HG03135 (cell line): Measurements from ENCODE around the gene NANOS1.

Source experiments
- ATAC-seq: cut with Tn5 transposase; IDR thresholded peaks from one replicate; pipeline ENCODE4 v1.9.1; 2021; ENCODE audit warnings: mild to moderate bottlenecking, moderate library complexity; ENCODE audit not compliant: unreplicated experiment

The NANOS1 gene

DNA sequence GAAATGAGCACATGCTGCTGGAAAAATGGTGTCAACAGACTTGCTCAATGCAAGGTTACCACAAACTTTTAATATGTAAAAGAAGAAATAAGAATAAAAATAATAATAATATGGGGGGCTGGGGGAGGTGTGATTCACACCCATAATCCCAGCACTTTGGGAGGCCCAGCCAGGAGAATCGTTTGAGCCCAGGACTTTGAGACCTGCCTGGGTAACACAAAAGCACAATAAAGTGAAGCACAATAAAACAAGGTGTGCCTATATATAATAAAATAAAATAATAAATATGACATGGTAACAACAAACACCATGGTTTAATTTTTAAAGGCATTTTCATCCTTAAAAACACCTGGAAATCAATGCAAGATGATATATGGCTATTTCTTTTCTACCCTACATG is 26.0 kb downstream of the NANOS1 start:
- ATAC-seq, result no peak

DNA sequence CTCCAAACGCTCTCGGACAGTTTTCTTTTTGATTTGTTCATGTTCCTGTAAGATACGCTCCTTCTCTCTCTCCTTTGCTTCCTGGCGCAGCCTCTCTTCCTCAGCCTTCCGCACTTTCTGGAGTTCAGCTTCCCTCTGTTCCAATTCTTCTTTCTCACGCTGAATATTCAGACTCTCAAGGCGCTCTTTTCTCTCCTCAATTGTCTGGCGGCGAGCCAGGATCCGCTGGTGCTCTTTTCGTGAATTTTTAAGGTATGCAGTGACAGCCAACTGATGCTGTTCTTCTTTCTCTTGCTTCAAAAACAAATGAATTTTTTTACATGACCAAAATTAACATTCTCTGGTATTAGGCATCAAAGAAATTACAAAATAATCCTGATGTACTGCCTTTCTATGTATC is 28.5 kb downstream of the NANOS1 start:
- no peak for ATAC-seq

GRCh38 chr10:119059557-119059956 is 30.0 kb downstream of the NANOS1 start:
- ATAC-seq, result no peak

GRCh38 chr10:119060107-119060506 is 30.6 kb downstream of the NANOS1 start:
- no peak for ATAC-seq

GRCh38 chr10:119061352-119061751 is 31.8 kb downstream of the NANOS1 start:
- ATAC-seq, result no peak

DNA sequence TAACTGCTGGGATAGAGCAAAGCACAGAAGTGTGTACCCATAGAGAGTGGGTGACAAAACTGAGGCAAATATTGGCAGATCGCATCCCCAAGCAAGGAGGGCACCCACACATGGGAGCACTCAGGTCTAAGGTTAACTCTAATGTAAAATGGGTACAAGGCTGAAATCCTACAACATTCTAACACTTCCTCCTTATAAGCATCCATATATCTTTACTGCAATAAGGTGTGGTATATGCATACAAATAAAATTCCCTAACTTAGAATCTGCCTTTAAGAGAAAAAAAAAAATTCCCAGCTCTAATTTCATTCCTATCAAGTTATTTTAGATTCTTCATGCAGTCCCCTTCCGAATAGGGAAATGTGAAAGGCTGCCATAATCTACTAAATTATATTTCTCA is 32.4 kb downstream of the NANOS1 start:
- no peak for ATAC-seq

GRCh38 chr10:119070395-119071165 is 41.1 kb downstream of the NANOS1 start:
- no peak for ATAC-seq

DNA sequence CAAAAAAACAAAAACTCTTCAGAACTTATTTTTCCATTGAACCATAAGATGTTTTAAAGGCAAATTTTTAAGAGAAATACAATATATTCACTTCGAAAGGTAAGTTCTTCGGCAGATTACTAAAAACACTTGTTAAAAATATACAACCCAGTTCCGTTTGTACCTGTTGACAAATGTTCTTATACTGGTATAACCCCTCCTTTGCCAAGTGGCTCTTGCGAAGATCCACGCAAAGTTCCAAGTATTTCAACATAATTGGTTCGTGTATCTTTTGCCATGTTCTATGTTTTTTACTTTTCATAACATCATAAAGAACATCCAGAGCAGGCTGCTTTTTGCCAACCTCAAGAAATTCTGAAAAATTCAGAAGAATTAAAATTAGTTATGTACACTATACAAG is 44.1 kb downstream of the NANOS1 start:
- ATAC-seq, result no peak

GRCh38 chr10:119078422-119079179 is 49.1 kb downstream of the NANOS1 start:
- ATAC-seq, result no peak

DNA sequence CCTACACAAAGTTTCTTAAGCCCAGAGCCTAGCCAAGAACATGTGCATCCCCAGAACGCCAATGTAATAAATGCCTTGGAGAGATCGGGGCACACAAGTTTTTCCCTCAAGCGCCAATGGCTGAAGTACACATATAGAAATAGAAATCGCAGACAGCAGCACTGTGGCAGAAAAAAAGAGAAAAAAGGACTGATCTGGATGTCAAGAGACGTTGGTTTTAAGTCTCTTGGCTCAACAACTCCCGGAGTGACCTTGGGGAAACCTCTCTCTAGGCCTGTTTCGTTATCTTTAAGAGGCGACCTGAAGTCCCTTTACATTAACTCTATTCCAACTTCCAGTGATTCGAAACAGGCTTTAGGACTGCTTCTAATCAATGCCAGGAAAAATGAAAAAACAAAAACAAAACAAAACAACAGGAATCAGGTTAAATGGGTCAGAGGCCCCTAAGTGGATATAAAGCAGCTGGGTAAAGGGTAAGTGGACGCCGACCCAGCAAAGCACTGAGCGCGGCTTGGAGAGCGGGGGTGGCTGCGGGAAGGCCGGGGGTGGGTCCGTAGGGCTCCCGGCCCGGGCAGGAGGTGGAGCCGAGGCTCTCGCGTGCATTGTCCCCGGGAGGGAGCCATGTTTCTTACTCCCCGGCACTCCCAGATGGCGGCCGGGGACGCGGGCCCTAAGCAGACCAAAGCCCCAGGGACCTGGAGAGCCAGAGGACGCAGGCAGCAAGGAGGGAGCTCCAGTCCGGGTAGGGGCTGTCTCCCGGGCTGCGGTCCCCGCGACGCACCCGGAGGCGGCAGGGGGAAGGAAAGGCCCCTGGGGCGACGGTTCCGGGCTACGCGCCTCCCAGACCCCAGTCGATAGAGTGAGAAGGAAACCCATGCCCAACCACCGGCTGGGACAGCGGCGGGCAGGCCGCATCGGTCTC is 50.3 kb downstream of the NANOS1 start:
- peak; percentile 67 for ATAC-seq

- ATAC-seq, result peak; percentile 81
Measured at GRCh38 chr10:119080521-119081259, 51.2 kb downstream of the NANOS1 start, which contains the start of gene EIF3A. EIF3A (minus strand) TSS chr10:119080817; CDS start chr10:119080676, 141 bp downstream.
